ENCODE results near the gene GNG7.
A peak's percentile ranks its signal among the peaks of the same experiment; 100 is the strongest.
"Not testable (repeated sequence)": the region's sequence is repeated elsewhere in the genome, so short reads cannot be mapped to it uniquely, and the experiment has no call there.

GNG7 gene

GRCh38 chr19:2497186-2497585 is 205.3 kb downstream of the GNG7 start:
- Histone ChIP-seq H3K36me3 (ENCODE audit: low read depth) (no peaks in the 10 kb centered on the region), H3K27ac (ENCODE audit: poor library complexity, severe bottlenecking) (no peak overlapping the region), H3K27me3 (ENCODE audit: insufficient read depth, poor library complexity, severe bottlenecking) (no peaks in the 10 kb centered on the region), H3K4me1 (ENCODE audit: insufficient read depth, poor library complexity, severe bottlenecking) (peaks cover 17% of the 10 kb centered on the region), H3K4me3 (ENCODE audit: severe bottlenecking) (no peak overlapping the region), H3K9me3 (ENCODE audit: severe bottlenecking) (no peaks in the 10 kb centered on the region)
- DNase-seq (ENCODE audit: low spot score) (no peak), ATAC-seq (ENCODE audit: low read depth) (no peak)
- TF ChIP-seq CTCF (IDR thresholded peaks at IDR 0.05; ENCODE audit: poor library complexity, severe bottlenecking): no peak

GRCh38 chr19:2495651-2496316 is 206.7 kb downstream of the GNG7 start:
- H3K36me3 ChIP-seq (ENCODE audit: low read depth): no peaks in the 10 kb centered on the region
- ATAC-seq (ENCODE audit: low read depth) (no peak), DNase-seq (ENCODE audit: low spot score) (no peak)
- TF ChIP-seq CTCF (IDR thresholded peaks at IDR 0.05; ENCODE audit: poor library complexity, severe bottlenecking): no peak
- H3K4me1 ChIP-seq (ENCODE audit: insufficient read depth, poor library complexity, severe bottlenecking): peaks cover 27% of the 10 kb centered on the region
- H3K9me3 ChIP-seq (ENCODE audit: severe bottlenecking): no peaks in the 10 kb centered on the region
- no peak overlapping the region for H3K4me3 ChIP-seq (ENCODE audit: severe bottlenecking)
- no peaks in the 10 kb centered on the region for H3K27me3 ChIP-seq (ENCODE audit: insufficient read depth, poor library complexity, severe bottlenecking)
- peak overlapping the region; percentile 95 for H3K27ac ChIP-seq (ENCODE audit: poor library complexity, severe bottlenecking)

GRCh38 chr19:2495130-2495641 is 207.3 kb downstream of the GNG7 start:
- no peaks in the 10 kb centered on the region for H3K9me3 ChIP-seq (ENCODE audit: severe bottlenecking)
- H3K27me3 ChIP-seq (ENCODE audit: insufficient read depth, poor library complexity, severe bottlenecking): no peaks in the 10 kb centered on the region
- H3K4me1 ChIP-seq (ENCODE audit: insufficient read depth, poor library complexity, severe bottlenecking): peaks cover 31% of the 10 kb centered on the region
- peak; percentile 44 for ATAC-seq (ENCODE audit: low read depth)
- peak overlapping the region; percentile 32 for H3K4me3 ChIP-seq (ENCODE audit: severe bottlenecking)
- TF ChIP-seq CTCF (IDR thresholded peaks at IDR 0.05; ENCODE audit: poor library complexity, severe bottlenecking): no peak
- H3K27ac ChIP-seq (ENCODE audit: poor library complexity, severe bottlenecking): peak overlapping the region; percentile 95
- no peaks in the 10 kb centered on the region for H3K36me3 ChIP-seq (ENCODE audit: low read depth)
- peak; percentile 74 for DNase-seq (ENCODE audit: low spot score)

- no peak for TF ChIP-seq CTCF (IDR thresholded peaks at IDR 0.05; ENCODE audit: poor library complexity, severe bottlenecking)
- Histone ChIP-seq H3K27me3 (ENCODE audit: insufficient read depth, poor library complexity, severe bottlenecking) (no peaks in the 10 kb centered on the region), H3K27ac (ENCODE audit: poor library complexity, severe bottlenecking) (peak overlapping the region; percentile 95), H3K9me3 (ENCODE audit: severe bottlenecking) (no peaks in the 10 kb centered on the region), H3K36me3 (ENCODE audit: low read depth) (no peaks in the 10 kb centered on the region), H3K4me3 (ENCODE audit: severe bottlenecking) (peak overlapping the region; percentile 32), H3K4me1 (ENCODE audit: insufficient read depth, poor library complexity, severe bottlenecking) (peaks cover 31% of the 10 kb centered on the region)
- DNase-seq (ENCODE audit: low spot score) (peak; percentile 50), ATAC-seq (ENCODE audit: low read depth) (peak; percentile 27; the same call in 2 of the 3 replicates)
Observed at GRCh38 chr19:2494447-2495129, 207.9 kb downstream of the GNG7 start.

GRCh38 chr19:2494084-2494446 is 208.4 kb downstream of the GNG7 start:
- H3K27ac ChIP-seq (ENCODE audit: poor library complexity, severe bottlenecking): peak overlapping the region; percentile 95
- H3K36me3 ChIP-seq (ENCODE audit: low read depth): no peaks in the 10 kb centered on the region
- no peak for ATAC-seq (ENCODE audit: low read depth)
- no peak for TF ChIP-seq CTCF (IDR thresholded peaks at IDR 0.05; ENCODE audit: poor library complexity, severe bottlenecking)
- peak overlapping the region; percentile 32 for H3K4me3 ChIP-seq (ENCODE audit: severe bottlenecking)
- peak; percentile 55 for DNase-seq (ENCODE audit: low spot score)
- peaks cover 31% of the 10 kb centered on the region for H3K4me1 ChIP-seq (ENCODE audit: insufficient read depth, poor library complexity, severe bottlenecking)
- no peaks in the 10 kb centered on the region for H3K27me3 ChIP-seq (ENCODE audit: insufficient read depth, poor library complexity, severe bottlenecking)
- no peaks in the 10 kb centered on the region for H3K9me3 ChIP-seq (ENCODE audit: severe bottlenecking)

GRCh38 chr19:2493448-2493847 is 209.0 kb downstream of the GNG7 start:
- not testable (repeated sequence) for DNase-seq (ENCODE audit: low spot score); H3K27me3 ChIP-seq (ENCODE audit: insufficient read depth, poor library complexity, severe bottlenecking)

More at GRCh38 chr19:2493448-2493847, 209.0 kb downstream of the GNG7 start:
- Histone ChIP-seq H3K27ac (ENCODE audit: poor library complexity, severe bottlenecking) (peak overlapping the region; percentile 95), H3K4me1 (ENCODE audit: insufficient read depth, poor library complexity, severe bottlenecking) (peaks cover 31% of the 10 kb centered on the region)
- H3K9me3 ChIP-seq (ENCODE audit: severe bottlenecking); ATAC-seq (ENCODE audit: low read depth); H3K4me3 ChIP-seq (ENCODE audit: severe bottlenecking); H3K36me3 ChIP-seq (ENCODE audit: low read depth): not testable (repeated sequence)
